Fibroblast of the conjunctiva (primary cell): ENCODE data around the gene MFAP2.

Source experiments
- DNase-seq: peaks from one replicate; pipeline ENCODE4 v3.0.0-alpha.2; 2010; ENCODE audit warnings: low read depth

Gene MFAP2

GRCh38 chr1:17007121-17007520 lies 26.7 kb upstream of the MFAP2 start:
- DNase-seq: no peak

GRCh38 chr1:17005365-17005740 lies 24.9 kb upstream of the MFAP2 start:
- no peak for DNase-seq

GRCh38 chr1:17004466-17005364 lies 24.3 kb upstream of the MFAP2 start:
- DNase-seq: no peak

GRCh38 chr1:17002524-17002902 lies 22.1 kb upstream of the MFAP2 start:
- DNase-seq: no peak

- no peak for DNase-seq
Measured at GRCh38 chr1:17001760-17002523, 21.5 kb upstream of the MFAP2 start.

- DNase-seq: no peak
Measured at GRCh38 chr1:16999863-17000262, 19.4 kb upstream of the MFAP2 start.

DNA sequence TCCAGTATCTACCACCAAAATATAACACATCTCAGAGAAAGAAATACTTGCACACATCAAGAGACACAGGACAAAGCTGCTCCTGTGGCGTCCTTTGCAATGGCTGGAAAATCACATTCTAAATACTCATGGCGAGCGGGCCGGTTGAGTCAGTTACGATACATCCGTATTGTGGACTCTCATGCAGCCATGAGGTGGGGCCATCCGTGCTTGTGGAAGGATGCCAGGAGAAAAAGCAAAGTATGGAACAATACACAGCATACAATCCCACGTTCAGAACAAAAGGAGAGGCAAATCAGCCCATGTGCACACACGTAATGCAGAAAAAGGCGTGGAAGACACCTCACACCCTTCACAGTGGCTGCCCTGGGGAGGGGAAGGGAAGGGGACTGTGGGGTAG lies 18.2 kb upstream of the MFAP2 start:
- no peak for DNase-seq

DNA sequence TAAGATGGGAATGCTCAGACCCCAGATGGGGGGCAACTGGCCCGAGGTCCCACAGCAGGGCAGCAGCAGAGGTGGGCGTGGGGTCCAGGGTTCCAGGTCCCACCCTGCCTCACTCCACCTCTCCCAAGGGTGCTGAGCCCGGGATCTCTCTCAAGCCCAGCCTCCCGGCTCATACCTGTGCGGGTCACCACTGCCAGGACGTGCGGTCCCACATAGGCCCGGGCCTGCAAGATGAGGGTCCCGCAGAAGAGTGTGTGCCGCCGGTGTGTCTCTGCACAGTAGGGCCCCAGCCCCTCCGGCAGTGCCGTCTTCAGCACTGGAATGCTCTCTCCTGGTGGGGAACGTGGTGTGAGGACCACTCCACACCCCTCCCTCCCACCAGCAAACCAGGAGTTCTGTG lies 16.4 kb upstream of the MFAP2 start:
- DNase-seq: no peak

GRCh38 chr1:16993521-16994038 lies 13.2 kb upstream of the MFAP2 start:
- DNase-seq: no peak

DNA sequence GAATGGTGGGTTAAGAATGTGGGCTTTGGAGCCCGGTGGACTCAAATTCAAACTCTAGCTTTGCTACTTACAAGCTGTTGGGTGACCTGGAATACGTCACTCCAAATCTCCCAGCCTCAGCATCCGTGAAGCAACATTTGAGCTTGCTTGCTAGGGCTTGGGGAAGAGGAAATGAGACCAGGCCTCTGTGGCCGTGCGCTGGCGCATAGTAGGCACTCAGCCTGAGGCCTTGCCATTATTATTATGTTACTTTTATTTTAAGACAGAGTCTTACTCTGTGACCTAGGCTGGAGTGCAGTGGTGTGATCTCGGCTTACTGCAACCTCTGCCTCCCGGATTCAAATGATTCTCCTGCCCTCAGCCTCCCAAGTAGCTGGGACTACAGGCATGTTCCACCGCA lies 12.3 kb upstream of the MFAP2 start:
- DNase-seq: no peak

GRCh38 chr1:16992102-16992501 lies 11.7 kb upstream of the MFAP2 start:
- no peak for DNase-seq

GRCh38 chr1:16991571-16991970 lies 11.2 kb upstream of the MFAP2 start:
- DNase-seq: no peak

DNA sequence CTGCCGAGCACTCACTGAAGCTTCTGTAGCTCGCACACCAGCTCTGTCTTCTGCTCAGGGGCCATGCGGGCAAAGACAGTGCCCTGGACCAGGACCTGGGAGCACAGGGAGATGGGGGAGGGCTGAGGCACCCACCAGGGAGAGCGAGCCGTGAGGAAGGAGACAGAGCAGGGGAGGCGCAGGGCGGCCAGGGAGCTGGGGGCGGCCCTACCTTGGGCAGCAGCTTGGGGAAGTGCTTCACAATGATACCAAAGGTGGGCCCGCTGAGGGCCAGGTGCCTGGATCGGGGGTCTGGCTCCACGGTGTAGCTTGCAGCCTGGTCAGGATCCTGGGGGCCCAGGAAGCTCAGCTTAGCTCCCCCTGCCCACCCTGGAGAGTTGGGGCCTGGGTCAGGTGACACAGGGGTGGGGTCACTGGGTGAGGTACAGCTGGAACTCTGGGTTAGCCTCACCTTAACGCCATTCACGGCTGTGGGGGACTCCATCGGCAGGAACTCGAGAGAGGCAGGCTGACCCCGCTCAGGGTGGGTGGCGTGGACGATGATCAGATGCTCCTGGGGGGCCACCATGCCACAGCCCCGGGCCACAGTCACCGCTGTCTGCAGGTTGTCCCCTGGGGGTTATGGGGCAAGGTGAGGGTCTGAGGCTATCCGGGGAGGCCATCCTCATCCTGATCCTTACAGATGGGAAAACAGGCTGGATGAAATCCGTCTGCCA lies 9.4 kb upstream of the MFAP2 start:
- DNase-seq: no peak

GRCh38 chr1:16988210-16988609 lies 7.8 kb upstream of the MFAP2 start:
- DNase-seq: no peak

GRCh38 chr1:16986962-16987361 lies 6.5 kb upstream of the MFAP2 start:
- no peak for DNase-seq

DNA sequence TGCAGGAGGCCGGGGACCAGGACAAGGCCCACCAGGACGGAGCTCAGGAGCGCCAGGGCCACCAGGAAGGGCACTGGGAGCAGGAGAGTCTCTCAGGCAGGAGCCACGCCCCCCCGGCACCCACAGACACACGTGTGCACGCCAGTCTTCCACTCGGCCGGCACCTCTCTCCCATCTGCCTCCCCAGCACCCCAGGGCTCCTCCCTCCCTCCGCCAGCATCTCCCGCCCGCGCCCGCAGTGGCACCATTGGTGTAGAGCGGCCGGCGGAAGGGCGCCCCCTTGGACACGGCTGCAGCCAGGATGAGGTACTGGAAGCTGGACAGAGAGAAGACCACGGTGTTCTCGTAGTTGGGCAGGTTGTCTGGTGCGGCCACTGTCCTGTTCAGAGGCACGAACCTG lies 6.1 kb upstream of the MFAP2 start:
- DNase-seq: no peak

GRCh38 chr1:16986113-16986512 lies 5.7 kb upstream of the MFAP2 start:
- no peak for DNase-seq

GRCh38 chr1:16984717-16985116 lies 4.3 kb upstream of the MFAP2 start:
- DNase-seq: peak; percentile 84

DNA sequence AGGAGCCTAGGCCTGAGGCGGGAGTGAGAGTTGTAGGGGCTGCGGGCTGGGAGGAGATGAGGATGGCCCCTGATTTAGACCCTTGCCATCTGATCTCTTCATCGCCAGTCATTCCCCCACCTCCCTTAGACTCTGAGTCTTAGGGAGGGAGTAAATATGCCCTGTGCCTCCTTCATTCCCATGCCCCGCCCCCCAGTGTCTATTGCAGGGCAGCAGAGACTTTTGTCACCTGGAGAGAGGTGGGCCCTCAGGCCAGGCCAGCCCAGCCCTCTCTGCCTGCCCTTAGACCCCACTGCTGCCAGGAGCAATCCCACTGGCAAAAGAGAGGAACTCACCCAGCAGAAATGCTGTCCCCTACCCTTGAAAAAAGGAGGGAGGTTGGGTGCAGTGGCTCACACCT lies 3.2 kb upstream of the MFAP2 start:
- DNase-seq: no peak

DNA sequence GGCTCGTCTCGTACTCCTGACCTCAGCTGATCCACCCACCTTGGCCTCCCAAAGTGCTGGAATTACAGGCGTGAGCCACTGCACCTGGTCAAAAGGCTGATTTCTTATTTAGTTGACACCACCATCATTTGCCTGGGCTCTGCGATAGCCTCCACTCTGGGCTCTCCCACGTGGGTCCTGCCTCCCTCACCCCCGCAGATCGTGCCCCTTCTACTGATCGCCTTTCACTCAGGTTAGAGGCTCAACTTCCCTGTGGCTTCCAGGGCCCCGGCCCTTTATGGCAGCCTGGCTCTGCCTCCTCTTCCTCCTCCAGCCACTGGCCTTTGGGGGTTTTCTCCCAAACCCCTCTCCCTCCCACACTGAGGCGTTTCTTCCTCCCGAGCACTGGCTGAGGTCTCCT lies 2.5 kb upstream of the MFAP2 start:
- no peak for DNase-seq

DNA sequence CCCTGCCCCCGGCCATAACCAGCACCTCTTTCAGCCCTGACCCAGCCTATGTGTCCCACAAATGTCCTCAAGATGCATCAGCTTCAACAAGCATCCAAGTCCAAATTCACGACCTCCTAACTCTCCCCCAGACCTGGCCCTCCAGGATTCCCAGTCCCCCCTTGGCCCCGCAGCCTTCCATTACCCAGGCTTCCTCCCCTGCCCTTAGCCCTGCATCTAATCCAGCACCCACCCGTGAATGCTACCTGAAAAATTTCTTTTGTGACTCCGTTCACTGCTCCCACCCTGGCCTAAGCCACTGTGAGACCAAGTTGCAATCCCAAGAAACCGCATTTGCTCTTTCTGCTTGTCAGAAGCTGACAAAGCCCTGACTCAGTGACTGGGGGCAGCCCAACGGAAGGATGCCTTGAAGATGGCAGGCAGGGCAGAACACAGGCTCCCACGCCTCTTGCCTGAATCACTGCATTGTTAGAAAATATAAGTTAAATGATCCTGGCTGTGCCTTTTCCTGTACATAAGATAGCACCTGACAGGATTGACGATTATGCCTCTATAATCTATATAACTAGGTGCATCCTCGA lies 939 bp upstream of the MFAP2 start:
- DNase-seq: peak; percentile 47
